Sciatic nerve (tissue), 2 donors: ENCODE data around the gene IL17RB. TPM values are rescaled to one million over a fixed set of nuclear protein-coding genes. Genes with fewer than 3 reads are reported as not detected.

Experiments
- ATAC-seq: fragments of 200-7000 bp; cut with Tn5 transposase; one replicate; pipeline ENCODE4 v1.9.1; 2020; ENCODE audit warnings: mild to moderate bottlenecking, moderate library complexity
- DNase-seq: peaks from one replicate; pipeline ENCODE4 v3.0.0-alpha.2; 2020; ENCODE audit warnings: low spot score
- intact Hi-C: fragments of 100-400 bp; cut with DNase I; formaldehyde crosslinking; loops from one replicate; pipeline ENCODE4 v1.14.2; 2022
- total RNA-seq: library from RNA; stranded (reverse); fragmentation: NEBNext Ultra II Directional; extraction: Animal tissue kit (Norgen Biotek cat#: 25700); gene quantifications from one replicate; pipeline ENCODE4 v1.2.1, GENCODE V29; 2021
- donor health status: DM: no; HTN: no; CAD: no.
- donor health status: DM: no; HTN: no; CAD: no.

Gene IL17RB
- total RNA-seq, result 5.1 TPM

- ATAC-seq (peak; percentile 71), DNase-seq (peak; percentile 78)
- intact Hi-C loops, result no loop called here
These were observed at the start of gene IL17RB, which contains the start of gene CHDH for GRCh38 chr3:53846134-53846850. Gene IL17RB, plus strand, starts transcription at chr3:53846568. Its CDS starts 21 bp downstream, at chr3:53846589. Gene CHDH, minus strand, starts transcription at chr3:53846419. Its CDS starts 22,411 bp downstream, at chr3:53824008.

- DNase-seq, result no peak
- ATAC-seq, result no peak
- intact Hi-C loops, result no loop called here
These were observed 48.2 kb upstream of the IL17RB start for GRCh38 chr3:53798144-53798543.

GRCh38 chr3:53799338-53799865 is 47.0 kb upstream of the IL17RB start:
- no peak for DNase-seq
- intact Hi-C loops, result no loop called here
- no peak for ATAC-seq

DNA sequence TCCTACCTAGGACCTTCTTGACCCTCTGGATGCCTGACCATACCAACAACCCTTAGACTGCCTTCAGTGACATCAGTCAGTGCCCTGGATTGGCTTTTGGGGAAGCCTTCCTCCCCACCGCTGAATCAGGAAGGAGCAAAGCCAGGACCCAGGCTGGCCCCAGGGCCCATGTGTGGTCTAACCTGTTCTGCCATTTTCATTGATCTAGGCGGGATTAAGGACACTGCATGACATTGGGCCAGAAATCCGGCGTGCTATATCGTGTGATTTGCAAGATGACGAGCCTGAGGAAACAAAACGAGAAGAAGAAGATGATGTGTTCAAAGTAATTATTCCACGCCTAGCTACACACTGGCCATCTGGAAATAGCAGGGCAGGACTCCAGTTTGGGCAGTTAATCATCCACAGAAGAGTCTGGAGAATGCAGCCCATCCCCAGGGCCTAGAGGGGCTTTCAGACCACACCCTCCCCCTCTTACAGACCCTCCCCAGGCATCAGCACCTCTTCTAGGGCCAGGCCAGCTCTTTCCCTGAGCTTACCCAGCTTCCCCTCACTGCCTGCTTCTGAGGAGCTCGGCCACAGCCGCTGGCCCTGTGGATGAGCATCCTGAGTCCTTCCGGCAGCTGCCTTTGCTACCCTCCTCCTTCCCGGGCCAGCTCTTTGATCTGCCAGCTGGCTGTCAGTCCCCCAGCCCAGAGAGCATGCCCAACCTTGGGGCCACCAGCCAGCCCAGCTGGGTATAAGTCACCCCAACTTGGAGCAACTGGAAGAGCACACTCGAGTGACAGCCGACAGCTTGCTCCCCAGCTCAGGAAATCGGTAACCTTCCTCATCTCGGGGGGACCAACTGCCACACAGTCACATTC is 46.1 kb upstream of the IL17RB start:
- no peak for DNase-seq
- ATAC-seq, result no peak
- intact Hi-C loops, result no loop called here

DNA sequence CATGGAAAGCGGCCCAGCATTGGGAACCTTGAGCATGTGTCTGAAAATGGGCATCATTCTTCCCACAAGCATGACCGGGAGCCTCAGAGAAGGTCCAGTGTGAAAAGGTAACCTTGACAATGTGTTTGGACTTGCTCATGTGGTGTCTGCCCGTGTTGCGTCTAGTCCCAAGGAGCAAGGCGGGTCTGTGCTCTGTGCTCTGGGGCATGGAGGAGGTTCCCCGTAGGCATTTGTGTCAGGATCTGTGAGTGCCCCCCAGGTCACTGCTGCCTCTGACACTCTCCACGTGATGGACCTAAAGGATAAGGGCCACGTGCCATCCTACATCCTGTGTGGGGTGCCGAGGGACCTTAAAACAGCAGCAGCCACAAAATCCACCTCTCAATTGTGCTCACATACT is 45.0 kb upstream of the IL17RB start:
- ATAC-seq (no peak), DNase-seq (no peak)
- intact Hi-C loops, result no loop called here

DNA sequence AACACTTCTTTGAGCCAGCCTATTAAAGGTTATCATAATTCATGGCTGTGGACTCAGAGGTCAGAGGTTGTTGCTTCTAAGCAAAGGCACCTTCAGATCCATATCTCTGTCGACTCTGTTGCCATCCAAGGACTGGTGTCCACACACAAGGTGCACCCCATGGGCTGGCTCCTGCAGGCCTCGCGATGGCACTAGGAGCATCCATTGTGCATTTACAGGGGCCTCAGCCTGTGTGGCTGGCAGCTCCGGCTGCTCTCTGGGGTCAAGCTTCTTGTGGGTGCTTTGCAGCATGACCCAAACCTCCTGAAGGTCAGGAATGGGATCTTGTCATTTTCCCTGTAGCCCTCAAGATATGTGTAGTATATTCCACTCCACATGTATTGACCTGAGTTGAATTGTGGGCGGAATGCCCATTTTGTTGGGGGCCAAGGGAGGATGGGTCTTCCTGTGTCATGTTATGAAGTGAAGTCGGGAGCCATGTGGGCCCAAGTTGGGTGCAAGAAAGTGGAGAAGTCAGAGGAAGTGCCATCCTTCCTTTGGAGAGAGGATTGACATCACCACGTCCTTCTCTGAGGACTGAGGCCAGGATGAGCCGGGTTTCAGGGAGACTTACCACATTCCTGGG is 44.0 kb upstream of the IL17RB start:
- DNase-seq (peak; percentile 54), ATAC-seq (no peak)
- intact Hi-C loops, result no loop called here

DNA sequence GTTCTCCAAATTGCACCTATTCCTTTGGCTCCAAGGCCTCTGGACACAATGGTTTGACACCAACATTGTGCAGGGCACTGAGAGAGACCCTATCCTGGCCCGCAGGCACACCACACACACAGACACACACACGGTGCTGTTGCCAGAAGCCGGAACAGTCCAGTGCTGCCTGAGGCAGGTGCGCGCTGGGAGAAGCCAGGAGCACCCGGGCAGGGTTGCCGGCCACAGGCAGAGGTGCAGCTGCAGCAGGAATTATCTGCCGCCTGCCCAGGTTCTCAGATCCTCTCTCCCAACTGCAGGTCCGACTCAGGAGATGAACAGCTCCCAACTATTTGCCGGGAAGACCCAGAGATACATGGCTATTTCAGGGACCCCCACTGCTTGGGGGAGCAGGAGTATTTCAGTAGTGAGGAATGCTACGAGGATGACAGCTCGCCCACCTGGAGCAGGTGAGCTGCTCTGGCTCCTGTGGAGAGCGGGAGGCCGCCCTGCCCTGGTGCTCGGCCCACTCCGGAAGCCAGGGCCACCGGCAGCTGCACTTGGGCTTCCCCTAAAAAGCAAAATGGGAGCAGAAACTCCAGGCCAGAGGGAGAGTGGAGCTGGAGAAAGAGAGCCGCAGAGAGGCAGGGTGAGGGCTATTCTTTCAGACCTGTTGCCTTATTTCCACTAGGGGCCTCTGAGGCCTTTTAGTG is 43.1 kb upstream of the IL17RB start:
- intact Hi-C loops, result no loop called here
- peak; percentile 31 for DNase-seq
- ATAC-seq, result no peak

DNA sequence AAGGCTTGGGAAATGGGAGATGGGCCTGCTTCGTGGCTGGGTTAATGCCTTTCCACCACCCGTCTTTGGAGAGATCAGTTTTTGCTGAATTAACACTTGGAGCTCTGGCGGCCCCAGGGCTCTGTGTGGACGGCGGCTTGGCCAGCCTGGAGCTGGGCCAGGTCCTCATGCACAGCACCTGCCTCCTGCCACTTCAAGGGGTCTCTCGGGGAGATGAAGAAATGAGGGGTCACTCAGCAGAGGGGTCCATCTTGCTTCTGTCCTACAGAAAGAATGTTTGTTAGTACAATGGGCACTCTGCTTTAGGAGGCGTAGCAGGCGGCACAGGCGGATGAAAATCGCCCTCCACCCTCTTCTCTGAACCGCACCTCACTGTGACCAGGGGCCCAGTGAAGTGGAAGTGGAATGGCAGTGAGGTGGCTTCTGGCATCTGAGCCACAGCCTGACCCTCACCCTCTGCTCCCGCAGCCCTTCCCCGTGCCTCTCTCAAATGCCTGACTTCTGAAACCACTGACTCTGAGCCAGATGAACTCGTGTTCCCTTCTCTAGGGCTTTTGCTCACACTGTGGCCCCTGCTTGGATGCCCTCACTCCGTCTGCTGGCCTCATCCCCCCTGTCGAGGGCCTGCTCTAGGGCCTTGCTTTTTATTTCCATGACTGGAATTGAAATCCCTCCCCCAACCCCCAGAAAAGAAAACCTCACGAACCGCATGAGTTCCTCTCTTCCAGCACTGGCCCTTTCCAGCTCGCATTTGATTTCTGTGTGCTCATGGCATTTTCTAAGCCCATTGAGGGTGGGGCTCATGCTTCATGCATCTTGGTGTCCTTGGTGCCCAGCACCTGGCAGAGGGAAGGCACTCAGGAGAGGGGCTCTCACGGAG is 42.3 kb upstream of the IL17RB start:
- ATAC-seq (no peak), DNase-seq (peak; percentile 42)
- intact Hi-C loops, result no loop called here

DNA sequence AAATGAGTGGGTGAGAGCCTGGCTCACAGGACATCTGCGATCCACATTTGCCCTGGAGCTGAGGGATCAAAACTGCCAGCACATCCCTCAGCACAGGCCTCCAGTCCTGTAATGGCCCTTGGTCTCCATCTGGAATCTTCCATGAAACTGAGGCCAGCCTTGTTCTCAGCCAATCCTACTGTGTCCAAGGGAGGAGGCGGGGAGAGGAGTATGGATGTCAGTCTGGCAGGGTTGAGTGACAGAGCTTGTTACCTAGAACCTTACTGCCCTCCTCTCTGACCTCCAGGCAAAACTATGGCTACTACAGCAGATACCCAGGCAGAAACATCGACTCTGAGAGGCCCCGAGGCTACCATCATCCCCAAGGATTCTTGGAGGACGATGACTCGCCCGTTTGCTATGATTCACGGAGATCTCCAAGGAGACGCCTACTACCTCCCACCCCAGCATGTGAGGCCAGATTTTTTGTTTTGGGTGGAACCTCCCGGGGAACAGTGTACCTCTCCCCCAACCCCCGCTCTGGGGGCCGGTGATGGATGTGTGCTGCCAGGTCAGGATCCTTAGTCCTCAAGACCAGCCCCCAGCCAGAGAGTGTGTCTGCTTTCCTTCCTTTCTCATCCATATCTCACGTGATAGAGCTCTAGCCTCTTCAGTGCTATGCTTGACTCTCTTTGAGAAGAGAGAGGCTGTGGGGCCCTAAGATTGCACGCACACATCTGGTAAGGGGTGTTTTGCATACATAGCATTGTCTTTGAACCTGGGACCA is 41.5 kb upstream of the IL17RB start:
- ATAC-seq, result peak; percentile 8
- peak; percentile 51 for DNase-seq
- intact Hi-C loops, result no loop called here

DNA sequence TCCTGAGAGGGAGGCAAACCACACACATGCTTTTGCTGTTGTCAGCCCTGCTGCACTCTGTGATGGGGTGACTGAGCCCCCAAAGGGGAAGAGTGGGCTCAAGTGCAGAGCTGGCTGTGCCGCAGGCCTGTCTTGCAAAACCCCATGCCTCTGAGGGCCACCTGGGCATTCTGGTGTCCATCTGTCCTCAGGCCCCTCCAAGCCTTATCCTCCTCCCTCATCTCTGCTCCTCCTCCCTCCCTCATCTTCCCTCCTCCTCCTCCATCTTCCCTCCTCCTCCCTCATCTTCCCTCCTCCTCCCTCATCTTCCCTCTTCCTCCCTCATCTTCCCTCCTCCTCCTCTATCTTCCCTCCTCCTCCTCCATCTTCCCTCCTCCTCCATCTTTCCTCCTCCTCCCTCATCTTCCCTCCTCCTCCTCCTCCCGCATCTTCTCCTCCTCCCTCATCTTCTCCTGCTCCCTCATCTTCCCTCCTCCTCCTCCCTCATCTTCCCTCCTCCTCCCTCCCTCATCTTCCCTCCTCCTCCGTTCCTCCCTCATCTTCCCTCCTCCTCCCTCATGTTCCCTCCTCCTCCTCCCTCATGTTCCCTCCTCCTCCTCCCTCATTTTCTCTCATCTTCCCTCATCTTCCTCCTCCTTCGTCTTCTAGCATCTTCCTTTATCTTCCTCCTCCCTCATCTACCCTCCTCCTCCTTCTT is 40.8 kb upstream of the IL17RB start:
- intact Hi-C loops, result no loop called here
- peak; percentile 8 for DNase-seq
- no peak for ATAC-seq

GRCh38 chr3:53806182-53807116 is 39.9 kb upstream of the IL17RB start:
- intact Hi-C loops, result no loop called here
- ATAC-seq (no peak), DNase-seq (peak; percentile 54)

DNA sequence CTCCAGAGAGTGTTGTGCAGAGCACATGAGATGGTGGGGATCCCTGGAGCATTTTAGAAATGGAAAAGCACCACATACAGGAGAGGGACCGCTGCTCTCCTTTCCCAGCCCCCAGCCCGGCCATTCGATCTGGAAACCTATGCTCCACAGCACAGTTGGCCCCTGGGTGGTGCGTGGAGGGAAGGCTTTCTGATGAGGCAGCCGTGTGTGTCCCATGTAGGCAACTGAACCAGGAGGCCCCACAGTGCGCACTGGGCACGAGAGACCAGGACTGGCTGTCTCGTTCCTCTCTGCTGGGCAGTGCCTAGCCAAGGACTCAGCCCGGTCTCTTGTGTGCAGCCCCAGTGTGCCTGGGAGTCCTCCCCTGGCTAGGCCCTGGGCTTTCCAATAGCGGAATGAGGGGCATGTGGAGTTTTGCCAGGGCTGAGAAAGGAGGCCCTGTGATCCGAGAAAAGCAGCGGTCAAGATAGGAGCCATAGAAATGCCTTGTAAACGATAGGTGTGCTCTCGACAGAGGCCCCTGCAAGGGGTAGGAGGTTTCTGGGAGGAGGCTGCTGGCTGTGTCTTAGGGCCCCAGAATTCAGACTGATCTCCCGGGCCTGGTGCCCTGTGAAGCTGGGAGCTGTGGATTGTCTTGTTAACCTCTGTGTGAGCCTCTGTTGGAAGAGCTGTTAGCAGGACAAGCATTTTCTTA is 39.1 kb upstream of the IL17RB start:
- intact Hi-C loops, result no loop called here
- peak; percentile 38 for DNase-seq
- ATAC-seq, result no peak

- DNase-seq (peak; percentile 47), ATAC-seq (no peak)
- intact Hi-C loops, result no loop called here
These were observed 37.9 kb upstream of the IL17RB start for GRCh38 chr3:53808496-53808895.

GRCh38 chr3:53809267-53809666 is 37.1 kb upstream of the IL17RB start:
- DNase-seq (peak; percentile 43), ATAC-seq (peak; percentile 17)
- intact Hi-C loops, result no loop called here

GRCh38 chr3:53809764-53810400 is 36.5 kb upstream of the IL17RB start:
- DNase-seq (peak; percentile 47), ATAC-seq (no peak)
- intact Hi-C loops, result no loop called here
